HEK293 (cell line): Measurements from ENCODE around the gene CCDC110.

ENCODE experiments used
- CTCF ChIA-PET: fragments of 350-600 bp; formaldehyde crosslinking; extraction: SDS; loops from one replicate; lab custom pipeline; 2021; ENCODE audit warnings: antibody characterized with exemption; lab: Yijun Ruan, JAX
- POLR2A ChIA-PET: fragments of 300-600 bp; formaldehyde crosslinking; extraction: SDS; loops from one replicate; lab custom pipeline; 2020; ENCODE audit warnings: antibody characterized with exemption, inconsistent platforms; lab: Yijun Ruan, JAX
- H3K27ac ChIP-seq: fragments of 200-500 bp; sonication (Bioruptor generic); 2 replicates; pipeline ENCODE4 v1.5.1; 2014; ENCODE audit warnings: low read depth, low read length, control low read depth, inconsistent platforms; ENCODE audit errors: extremely low read depth
- H3K36me3 ChIP-seq, 2 experiments: fragments of 200-500 bp in 1 of 2; sonication (Bioruptor generic) in 1 of 2; 1 replicate in 1 of 2; 2 replicates in 1 of 2; pipeline ENCODE4 v1.5.1; 2014 to 2017; ENCODE audit warnings: inconsistent platforms in 2 of 2, low read length in 2 of 2; ENCODE audit not compliant: control insufficient read depth in 2 of 2, insufficient read depth in 1 of 2
- H3K4me1 ChIP-seq: fragments of 200-500 bp; sonication (Bioruptor generic); 2 replicates; pipeline ENCODE4 v1.5.1; 2014; ENCODE audit warnings: mild to moderate bottlenecking, low read length, inconsistent platforms; ENCODE audit not compliant: control insufficient read depth, insufficient read depth
- H3K4me3 ChIP-seq: 2 replicates; pipeline ENCODE4 v1.5.1; 2011; ENCODE audit warnings: low read depth, mild to moderate bottlenecking, control low read depth, low read length, moderate library complexity
- H3K9me3 ChIP-seq: fragments of 200-500 bp; sonication (Bioruptor generic); 2 replicates; pipeline ENCODE4 v1.5.1; 2014; ENCODE audit warnings: low read depth, low read length, inconsistent platforms; ENCODE audit not compliant: control insufficient read depth, insufficient read depth
- EGR2 ChIP-seq: fragments of 450-650 bp; formaldehyde crosslinking; IDR thresholded peaks from 2 replicates; pipeline ENCODE4 v1.5.1; 2016; ENCODE audit warnings: low read depth, missing biosample characterization, missing genetic modification characterization
- GLI4 ChIP-seq: fragments of 450-650 bp; formaldehyde crosslinking; IDR thresholded peaks from 2 replicates; pipeline ENCODE4 v1.5.1; 2016; ENCODE audit warnings: missing biosample characterization, missing genetic modification characterization
- MEIS1 ChIP-seq: sonication (generic); formaldehyde crosslinking; IDR thresholded peaks from 2 replicates; pipeline ENCODE4 v1.8.1; 2022; ENCODE audit warnings: missing genetic modification reagents, mild to moderate bottlenecking, borderline replicate concordance
- OVOL3 ChIP-seq: fragments of 450-650 bp; formaldehyde crosslinking; IDR thresholded peaks from 2 replicates; pipeline ENCODE4 v1.5.1; 2016; ENCODE audit warnings: missing biosample characterization, missing genetic modification characterization
- PRDM1 ChIP-seq: fragments of 450-650 bp; formaldehyde crosslinking; IDR thresholded peaks from 2 replicates; pipeline ENCODE4; 2016; ENCODE audit warnings: missing biosample characterization, missing genetic modification characterization
- ZNF157 ChIP-seq: fragments of 450-650 bp; formaldehyde crosslinking; IDR thresholded peaks from 2 replicates; pipeline ENCODE4 v1.5.1; 2016; ENCODE audit warnings: missing biosample characterization, missing genetic modification characterization
- ZNF169 ChIP-seq: fragments of 450-650 bp; formaldehyde crosslinking; IDR thresholded peaks from 2 replicates; pipeline ENCODE4 v1.5.1; 2016; ENCODE audit warnings: missing biosample characterization, missing genetic modification characterization
- ZNF24 ChIP-seq: fragments of 450-650 bp; formaldehyde crosslinking; IDR thresholded peaks from 2 replicates; pipeline ENCODE4 v1.5.1; 2016; ENCODE audit warnings: missing biosample characterization, missing genetic modification characterization
- ZNF302 ChIP-seq: fragments of 450-650 bp; formaldehyde crosslinking; IDR thresholded peaks from 2 replicates; pipeline ENCODE4 v1.5.1; 2016; ENCODE audit warnings: missing biosample characterization, missing genetic modification characterization, low read depth
- ZNF501 ChIP-seq: fragments of 450-650 bp; formaldehyde crosslinking; IDR thresholded peaks from 2 replicates; pipeline ENCODE4 v1.5.1; 2016; ENCODE audit warnings: missing biosample characterization, missing genetic modification characterization
- ZNF529 ChIP-seq: fragments of 450-650 bp; formaldehyde crosslinking; IDR thresholded peaks from 2 replicates; pipeline ENCODE4 v1.5.1; 2017; ENCODE audit warnings: missing genetic modification characterization, missing biosample characterization; ENCODE audit not compliant: insufficient replicate concordance
- TF ChIP-seq, protein P1 (sequence below): fragments of 450-650 bp; formaldehyde crosslinking; IDR thresholded peaks from 2 replicates; pipeline ENCODE4 v1.5.1; 2016; ENCODE audit warnings: missing biosample characterization, missing genetic modification characterization
- TF ChIP-seq, protein P2 (sequence below): fragments of 450-650 bp; formaldehyde crosslinking; optimal IDR thresholded peaks from 2 replicates; pipeline ENCODE3; 2016; ENCODE audit warnings: missing biosample characterization, mild to moderate bottlenecking, missing genetic modification characterization
- TF ChIP-seq, protein P3 (sequence below): fragments of 450-650 bp; formaldehyde crosslinking; IDR thresholded peaks from 2 replicates; pipeline ENCODE4 v1.5.1; 2016; ENCODE audit warnings: missing biosample characterization, missing genetic modification characterization
- TF ChIP-seq, protein P4 (sequence below): fragments of 450-650 bp; formaldehyde crosslinking; IDR thresholded peaks from 2 replicates; pipeline ENCODE4 v1.5.1; 2016; ENCODE audit warnings: missing biosample characterization, missing genetic modification characterization
- TF ChIP-seq, protein P5 (sequence below): fragments of 450-650 bp; formaldehyde crosslinking; IDR thresholded peaks from 2 replicates; pipeline ENCODE4 v1.5.1; 2016; ENCODE audit warnings: missing biosample characterization, missing genetic modification characterization
- TF ChIP-seq, protein P6 (sequence below): fragments of 450-650 bp; formaldehyde crosslinking; IDR thresholded peaks from 2 replicates; pipeline ENCODE4 v1.5.1; 2016; ENCODE audit warnings: missing biosample characterization, missing genetic modification characterization
- TF ChIP-seq, protein P7 (sequence below): fragments of 450-650 bp; formaldehyde crosslinking; IDR thresholded peaks from 2 replicates; pipeline ENCODE4 v1.5.1; 2016; ENCODE audit warnings: missing biosample characterization, missing genetic modification characterization
- TF ChIP-seq, protein P8 (sequence below): fragments of 450-650 bp; formaldehyde crosslinking; IDR thresholded peaks from 2 replicates; pipeline ENCODE4 v1.5.0; 2017; ENCODE audit warnings: missing biosample characterization, missing genetic modification characterization, borderline replicate concordance
- TF ChIP-seq, protein P9 (sequence below): fragments of 450-650 bp; formaldehyde crosslinking; IDR thresholded peaks from 2 replicates; pipeline ENCODE4; 2016; ENCODE audit warnings: missing biosample characterization, missing genetic modification characterization

Gene CCDC110

DNA sequence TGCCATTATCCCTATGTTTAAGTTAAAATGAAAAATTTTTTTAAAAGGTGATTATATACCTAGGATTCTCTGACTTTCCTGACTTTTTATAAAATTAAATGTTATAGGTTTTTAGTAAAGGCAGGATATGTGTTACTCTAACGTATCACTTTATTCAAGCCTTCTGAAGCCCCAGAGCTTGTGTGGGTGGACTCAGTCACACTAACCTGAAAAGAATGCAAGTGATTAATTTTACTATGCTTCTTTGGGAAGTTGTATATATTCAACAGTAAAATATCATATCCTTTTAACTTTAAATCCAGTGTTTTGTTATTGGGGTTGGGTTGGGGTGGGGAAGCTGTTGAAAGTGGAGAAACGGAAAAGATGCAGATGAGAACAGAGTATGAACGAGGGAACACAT lies 41.0 kb upstream of the CCDC110 start:
- Histone ChIP-seq H3K4me1 (peaks cover 8% of the 10 kb centered on the region), H3K36me3 (peaks cover 0 to 12% of the 10 kb centered on the region in 2 experiments; a peak in 2 of 3 replicates), H3K4me3 (no peak overlapping the region), H3K27ac (no peak overlapping the region), H3K9me3 (no peaks in the 10 kb centered on the region)
- ChIA-PET POLR2A (interaction anchor here (0.9 kb wide), 1 partner anchor 22 kb away, joined by 3 read pairs; no protein-coding TSS in a partner anchor), CTCF (no interaction called here)
- TF ChIP-seq EGR2 (tag by site-specific recombination) (no peak), ZNF501 (tag by site-specific recombination) (no peak), MEIS1 (CRISPR knock-in tag) (no peak), ZNF169 (tag by site-specific recombination) (no peak), ZNF529 (no peak), OVOL3 (tag by site-specific recombination) (no peak), GLI4 (tag by site-specific recombination) (no peak), ZNF302 (tag by site-specific recombination) (no peak), ZNF157 (tag by site-specific recombination) (no peak), ZNF24 (tag by site-specific recombination) (no peak), PRDM1 (tag by site-specific recombination) (no peak)
- TF ChIP-seq, protein P1, sequence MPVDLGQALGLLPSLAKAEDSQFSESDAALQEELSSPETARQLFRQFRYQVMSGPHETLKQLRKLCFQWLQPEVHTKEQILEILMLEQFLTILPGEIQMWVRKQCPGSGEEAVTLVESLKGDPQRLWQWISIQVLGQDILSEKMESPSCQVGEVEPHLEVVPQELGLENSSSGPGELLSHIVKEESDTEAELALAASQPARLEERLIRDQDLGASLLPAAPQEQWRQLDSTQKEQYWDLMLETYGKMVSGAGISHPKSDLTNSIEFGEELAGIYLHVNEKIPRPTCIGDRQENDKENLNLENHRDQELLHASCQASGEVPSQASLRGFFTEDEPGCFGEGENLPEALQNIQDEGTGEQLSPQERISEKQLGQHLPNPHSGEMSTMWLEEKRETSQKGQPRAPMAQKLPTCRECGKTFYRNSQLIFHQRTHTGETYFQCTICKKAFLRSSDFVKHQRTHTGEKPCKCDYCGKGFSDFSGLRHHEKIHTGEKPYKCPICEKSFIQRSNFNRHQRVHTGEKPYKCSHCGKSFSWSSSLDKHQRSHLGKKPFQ (tag by site-specific recombination), result no peak
- TF ChIP-seq, protein P2, sequence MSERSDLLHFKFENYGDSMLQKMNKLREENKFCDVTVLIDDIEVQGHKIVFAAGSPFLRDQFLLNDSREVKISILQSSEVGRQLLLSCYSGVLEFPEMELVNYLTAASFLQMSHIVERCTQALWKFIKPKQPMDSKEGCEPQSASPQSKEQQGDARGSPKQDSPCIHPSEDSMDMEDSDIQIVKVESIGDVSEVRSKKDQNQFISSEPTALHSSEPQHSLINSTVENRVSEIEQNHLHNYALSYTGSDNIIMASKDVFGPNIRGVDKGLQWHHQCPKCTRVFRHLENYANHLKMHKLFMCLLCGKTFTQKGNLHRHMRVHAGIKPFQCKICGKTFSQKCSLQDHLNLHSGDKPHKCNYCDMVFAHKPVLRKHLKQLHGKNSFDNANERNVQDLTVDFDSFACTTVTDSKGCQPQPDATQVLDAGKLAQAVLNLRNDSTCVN (tag by site-specific recombination), result no peak
- TF ChIP-seq, protein P3, sequence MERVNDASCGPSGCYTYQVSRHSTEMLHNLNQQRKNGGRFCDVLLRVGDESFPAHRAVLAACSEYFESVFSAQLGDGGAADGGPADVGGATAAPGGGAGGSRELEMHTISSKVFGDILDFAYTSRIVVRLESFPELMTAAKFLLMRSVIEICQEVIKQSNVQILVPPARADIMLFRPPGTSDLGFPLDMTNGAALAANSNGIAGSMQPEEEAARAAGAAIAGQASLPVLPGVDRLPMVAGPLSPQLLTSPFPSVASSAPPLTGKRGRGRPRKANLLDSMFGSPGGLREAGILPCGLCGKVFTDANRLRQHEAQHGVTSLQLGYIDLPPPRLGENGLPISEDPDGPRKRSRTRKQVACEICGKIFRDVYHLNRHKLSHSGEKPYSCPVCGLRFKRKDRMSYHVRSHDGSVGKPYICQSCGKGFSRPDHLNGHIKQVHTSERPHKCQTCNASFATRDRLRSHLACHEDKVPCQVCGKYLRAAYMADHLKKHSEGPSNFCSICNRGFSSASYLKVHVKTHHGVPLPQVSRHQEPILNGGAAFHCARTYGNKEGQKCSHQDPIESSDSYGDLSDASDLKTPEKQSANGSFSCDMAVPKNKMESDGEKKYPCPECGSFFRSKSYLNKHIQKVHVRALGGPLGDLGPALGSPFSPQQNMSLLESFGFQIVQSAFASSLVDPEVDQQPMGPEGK (tag by site-specific recombination), result no peak
- TF ChIP-seq, protein P4, sequence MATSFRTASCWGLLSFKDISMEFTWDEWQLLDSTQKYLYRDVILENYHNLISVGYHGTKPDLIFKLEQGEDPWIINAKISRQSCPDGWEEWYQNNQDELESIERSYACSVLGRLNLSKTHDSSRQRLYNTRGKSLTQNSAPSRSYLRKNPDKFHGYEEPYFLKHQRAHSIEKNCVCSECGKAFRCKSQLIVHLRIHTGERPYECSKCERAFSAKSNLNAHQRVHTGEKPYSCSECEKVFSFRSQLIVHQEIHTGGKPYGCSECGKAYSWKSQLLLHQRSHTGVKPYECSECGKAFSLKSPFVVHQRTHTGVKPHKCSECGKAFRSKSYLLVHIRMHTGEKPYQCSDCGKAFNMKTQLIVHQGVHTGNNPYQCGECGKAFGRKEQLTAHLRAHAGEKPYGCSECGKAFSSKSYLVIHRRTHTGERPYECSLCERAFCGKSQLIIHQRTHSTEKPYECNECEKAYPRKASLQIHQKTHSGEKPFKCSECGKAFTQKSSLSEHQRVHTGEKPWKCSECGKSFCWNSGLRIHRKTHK, result no peak
- TF ChIP-seq, protein P5, sequence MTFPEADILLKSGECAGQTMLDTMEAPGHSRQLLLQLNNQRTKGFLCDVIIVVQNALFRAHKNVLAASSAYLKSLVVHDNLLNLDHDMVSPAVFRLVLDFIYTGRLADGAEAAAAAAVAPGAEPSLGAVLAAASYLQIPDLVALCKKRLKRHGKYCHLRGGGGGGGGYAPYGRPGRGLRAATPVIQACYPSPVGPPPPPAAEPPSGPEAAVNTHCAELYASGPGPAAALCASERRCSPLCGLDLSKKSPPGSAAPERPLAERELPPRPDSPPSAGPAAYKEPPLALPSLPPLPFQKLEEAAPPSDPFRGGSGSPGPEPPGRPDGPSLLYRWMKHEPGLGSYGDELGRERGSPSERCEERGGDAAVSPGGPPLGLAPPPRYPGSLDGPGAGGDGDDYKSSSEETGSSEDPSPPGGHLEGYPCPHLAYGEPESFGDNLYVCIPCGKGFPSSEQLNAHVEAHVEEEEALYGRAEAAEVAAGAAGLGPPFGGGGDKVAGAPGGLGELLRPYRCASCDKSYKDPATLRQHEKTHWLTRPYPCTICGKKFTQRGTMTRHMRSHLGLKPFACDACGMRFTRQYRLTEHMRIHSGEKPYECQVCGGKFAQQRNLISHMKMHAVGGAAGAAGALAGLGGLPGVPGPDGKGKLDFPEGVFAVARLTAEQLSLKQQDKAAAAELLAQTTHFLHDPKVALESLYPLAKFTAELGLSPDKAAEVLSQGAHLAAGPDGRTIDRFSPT (tag by site-specific recombination), result no peak
- TF ChIP-seq, protein P6, sequence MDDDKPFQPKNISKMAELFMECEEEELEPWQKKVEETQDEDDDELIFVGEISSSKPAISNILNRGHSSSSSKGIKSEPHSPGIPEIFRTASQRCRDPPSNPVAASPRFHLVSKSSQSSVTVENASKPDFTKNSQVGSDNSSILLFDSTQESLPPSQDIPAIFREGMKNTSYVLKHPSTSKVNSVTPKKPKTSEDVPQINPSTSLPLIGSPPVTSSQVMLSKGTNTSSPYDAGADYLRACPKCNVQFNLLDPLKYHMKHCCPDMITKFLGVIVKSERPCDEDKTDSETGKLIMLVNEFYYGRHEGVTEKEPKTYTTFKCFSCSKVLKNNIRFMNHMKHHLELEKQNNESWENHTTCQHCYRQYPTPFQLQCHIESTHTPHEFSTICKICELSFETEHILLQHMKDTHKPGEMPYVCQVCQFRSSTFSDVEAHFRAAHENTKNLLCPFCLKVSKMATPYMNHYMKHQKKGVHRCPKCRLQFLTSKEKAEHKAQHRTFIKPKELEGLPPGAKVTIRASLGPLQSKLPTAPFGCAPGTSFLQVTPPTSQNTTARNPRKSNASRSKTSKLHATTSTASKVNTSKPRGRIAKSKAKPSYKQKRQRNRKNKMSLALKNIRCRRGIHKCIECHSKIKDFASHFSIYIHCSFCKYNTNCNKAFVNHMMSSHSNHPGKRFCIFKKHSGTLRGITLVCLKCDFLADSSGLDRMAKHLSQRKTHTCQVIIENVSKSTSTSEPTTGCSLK (tag by site-specific recombination), result no peak
- TF ChIP-seq, protein P7, sequence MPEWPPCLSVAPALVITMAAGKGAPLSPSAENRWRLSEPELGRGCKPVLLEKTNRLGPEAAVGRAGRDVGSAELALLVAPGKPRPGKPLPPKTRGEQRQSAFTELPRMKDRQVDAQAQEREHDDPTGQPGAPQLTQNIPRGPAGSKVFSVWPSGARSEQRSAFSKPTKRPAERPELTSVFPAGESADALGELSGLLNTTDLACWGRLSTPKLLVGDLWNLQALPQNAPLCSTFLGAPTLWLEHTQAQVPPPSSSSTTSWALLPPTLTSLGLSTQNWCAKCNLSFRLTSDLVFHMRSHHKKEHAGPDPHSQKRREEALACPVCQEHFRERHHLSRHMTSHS (tag by site-specific recombination), result no peak
- TF ChIP-seq, protein P8, sequence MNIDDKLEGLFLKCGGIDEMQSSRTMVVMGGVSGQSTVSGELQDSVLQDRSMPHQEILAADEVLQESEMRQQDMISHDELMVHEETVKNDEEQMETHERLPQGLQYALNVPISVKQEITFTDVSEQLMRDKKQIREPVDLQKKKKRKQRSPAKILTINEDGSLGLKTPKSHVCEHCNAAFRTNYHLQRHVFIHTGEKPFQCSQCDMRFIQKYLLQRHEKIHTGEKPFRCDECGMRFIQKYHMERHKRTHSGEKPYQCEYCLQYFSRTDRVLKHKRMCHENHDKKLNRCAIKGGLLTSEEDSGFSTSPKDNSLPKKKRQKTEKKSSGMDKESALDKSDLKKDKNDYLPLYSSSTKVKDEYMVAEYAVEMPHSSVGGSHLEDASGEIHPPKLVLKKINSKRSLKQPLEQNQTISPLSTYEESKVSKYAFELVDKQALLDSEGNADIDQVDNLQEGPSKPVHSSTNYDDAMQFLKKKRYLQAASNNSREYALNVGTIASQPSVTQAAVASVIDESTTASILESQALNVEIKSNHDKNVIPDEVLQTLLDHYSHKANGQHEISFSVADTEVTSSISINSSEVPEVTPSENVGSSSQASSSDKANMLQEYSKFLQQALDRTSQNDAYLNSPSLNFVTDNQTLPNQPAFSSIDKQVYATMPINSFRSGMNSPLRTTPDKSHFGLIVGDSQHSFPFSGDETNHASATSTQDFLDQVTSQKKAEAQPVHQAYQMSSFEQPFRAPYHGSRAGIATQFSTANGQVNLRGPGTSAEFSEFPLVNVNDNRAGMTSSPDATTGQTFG (tag by site-specific recombination), result no peak
- TF ChIP-seq, protein P9, sequence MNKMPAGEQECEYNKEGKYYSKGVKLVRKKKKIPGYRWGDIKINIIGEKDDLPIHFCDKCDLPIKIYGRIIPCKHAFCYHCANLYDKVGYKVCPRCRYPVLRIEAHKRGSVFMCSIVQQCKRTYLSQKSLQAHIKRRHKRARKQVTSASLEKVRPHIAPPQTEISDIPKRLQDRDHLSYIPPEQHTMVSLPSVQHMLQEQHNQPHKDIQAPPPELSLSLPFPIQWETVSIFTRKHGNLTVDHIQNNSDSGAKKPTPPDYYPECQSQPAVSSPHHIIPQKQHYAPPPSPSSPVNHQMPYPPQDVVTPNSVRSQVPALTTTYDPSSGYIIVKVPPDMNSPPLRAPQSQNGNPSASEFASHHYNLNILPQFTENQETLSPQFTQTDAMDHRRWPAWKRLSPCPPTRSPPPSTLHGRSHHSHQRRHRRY (tag by site-specific recombination), result no peak
